HG02759 (cell line): ENCODE measurements around the gene LCN2.

Source experiments
- ATAC-seq: cut with Tn5 transposase; IDR thresholded peaks from one replicate; pipeline ENCODE4 v1.9.1; 2021; ENCODE audit warnings: mild to moderate bottlenecking, moderate library complexity; ENCODE audit not compliant: unreplicated experiment

LCN2 gene

DNA sequence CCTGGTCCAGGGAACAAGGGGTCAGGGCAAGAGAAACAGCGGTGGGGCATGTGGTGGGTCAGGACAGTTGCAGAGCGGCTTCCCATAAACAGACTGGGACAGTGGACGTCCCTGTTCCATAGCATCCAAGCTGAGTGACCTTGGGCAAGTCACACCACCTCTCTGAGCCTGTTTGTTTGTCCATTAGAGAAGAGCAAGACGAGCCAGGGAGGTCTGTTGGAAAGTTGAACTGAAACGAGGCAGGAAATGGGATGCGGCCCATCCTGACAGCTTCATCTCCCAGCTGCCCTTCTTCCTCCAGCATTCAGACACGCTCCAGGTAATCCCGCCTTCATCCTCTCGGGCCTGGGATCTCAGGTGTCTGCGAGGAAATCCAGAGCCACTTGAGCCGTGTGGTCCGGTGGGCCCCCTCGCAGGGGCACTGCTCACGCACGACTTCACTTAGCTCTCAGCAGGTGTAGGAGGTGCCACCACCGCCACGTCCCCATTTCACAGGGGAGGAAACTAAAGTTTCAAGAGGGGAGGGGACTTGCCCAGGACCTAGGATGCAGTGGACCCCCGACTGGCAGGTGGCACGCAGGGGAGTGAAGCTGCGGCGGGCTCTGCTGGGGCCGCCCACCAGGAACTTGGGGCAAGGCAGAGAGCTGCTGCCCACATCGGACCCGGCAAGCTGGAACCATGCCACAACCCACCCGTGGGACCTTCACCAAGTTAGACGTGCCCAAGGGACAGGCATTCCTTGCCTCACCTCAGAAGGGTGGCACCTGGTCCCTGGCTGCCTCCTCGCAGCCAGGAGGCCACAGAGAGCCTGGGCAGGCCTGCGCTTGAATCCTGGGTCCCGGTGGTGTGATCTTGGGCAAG lies 34.7 kb upstream of the LCN2 start:
- ATAC-seq, result no peak

DNA sequence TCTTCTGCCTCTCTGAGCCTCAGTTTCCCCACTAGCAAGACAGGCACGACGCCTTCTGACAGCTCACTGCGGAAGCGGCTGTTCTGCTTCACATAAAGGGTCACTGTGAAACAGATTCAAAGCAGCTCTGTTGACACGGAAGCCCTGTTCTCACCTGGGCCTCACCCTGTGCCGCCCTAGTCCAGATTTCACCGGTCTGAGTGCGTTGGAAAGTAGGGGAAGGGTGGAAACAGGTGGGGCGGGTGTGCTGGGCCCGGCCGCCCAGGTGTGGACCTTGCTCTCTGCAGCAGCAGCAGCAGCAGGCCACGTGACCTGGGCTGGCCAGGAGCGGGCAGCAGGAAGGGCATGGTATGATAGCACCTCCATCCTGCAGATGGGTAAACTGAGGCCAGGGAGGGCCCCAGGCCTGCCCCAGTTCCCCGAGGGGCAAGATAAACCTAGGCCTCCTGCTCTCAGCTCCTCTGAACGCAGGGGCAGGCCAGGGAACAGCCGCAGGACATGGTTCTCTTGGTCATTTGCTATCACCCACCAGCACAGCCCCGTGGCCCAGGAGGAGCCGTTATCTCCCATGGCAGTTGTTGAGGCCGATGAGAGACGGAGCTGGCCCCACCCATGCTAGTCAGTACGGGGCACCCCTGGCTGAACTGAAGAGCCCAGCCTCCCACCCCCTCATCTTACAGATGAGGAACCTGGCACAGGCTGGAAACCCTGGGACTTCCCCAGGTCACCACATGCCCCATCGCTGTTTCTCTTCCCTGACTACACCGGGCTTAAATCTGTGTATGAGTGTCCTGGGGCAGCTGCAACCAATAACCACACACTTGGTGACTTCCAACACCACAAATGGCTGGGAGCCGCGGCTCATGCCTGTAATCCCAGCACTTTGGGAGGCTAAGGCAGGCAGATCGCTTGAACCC lies 33.8 kb upstream of the LCN2 start:
- no peak for ATAC-seq

DNA sequence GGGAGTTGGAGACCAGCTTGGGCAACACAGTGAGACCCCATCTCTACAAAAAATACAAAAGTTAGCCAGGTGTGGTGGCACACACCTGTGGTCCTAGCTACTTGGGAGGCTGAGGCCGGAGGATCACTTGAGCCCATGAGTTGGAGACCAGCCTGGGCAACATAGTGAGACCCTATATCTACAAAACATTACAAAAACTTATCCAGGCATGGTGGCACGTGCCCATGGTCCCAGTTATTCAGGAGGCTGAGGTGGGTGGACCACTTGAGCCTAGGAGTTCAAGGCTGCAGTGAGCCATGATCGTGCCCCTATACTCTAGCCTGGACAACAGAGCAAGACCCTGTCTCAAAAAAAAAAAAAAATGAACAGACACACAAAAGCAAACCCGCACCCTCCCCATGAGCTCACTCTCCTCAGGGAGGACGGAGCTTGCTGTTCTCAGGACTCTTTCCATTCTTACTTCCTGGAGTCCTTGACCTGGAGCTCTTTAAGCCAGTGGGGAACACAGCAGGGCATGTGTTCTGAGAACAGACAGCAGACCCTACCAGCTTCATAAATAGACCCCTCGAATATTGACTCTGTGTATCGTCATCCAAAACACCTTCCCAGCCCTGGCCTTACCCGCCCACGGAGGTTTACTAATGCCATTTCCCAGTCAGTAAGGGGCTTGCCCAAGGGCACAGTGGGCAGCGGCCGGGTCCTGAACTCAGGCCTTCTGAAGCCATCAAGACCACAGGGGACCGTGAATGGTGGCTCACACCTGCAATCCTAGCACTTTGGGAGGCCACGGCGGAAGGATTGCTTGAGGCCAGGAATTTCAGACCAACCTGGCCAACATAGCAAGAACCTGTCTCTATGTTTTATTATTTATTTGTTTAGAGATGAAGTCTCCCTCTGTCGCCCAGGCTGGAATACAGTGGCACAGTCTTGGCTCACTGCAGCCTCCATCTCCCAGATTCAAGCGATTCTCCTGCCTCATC lies 32.9 kb upstream of the LCN2 start:
- no peak for ATAC-seq

GRCh38 chr9:128117613-128118471 lies 31.4 kb upstream of the LCN2 start:
- no peak for ATAC-seq

DNA sequence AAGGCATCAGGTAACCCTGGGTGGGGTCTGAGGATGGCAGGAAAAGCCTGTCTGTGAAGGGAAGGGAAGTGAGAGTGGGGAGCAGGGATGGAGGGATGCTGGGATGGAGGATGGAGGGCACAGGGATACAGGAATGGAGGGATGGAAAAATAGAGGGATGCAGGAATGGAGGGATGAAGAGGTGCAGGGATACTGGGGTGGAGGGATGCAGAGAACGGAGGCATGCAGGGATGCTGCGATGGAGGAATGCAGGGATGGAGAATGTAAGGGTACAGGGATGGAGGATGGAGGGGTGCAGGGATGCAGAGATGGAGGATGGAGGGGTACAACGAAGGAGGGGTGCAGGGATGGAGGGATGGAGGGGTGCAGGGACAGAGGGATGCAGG lies 30.8 kb upstream of the LCN2 start:
- no peak for ATAC-seq

DNA sequence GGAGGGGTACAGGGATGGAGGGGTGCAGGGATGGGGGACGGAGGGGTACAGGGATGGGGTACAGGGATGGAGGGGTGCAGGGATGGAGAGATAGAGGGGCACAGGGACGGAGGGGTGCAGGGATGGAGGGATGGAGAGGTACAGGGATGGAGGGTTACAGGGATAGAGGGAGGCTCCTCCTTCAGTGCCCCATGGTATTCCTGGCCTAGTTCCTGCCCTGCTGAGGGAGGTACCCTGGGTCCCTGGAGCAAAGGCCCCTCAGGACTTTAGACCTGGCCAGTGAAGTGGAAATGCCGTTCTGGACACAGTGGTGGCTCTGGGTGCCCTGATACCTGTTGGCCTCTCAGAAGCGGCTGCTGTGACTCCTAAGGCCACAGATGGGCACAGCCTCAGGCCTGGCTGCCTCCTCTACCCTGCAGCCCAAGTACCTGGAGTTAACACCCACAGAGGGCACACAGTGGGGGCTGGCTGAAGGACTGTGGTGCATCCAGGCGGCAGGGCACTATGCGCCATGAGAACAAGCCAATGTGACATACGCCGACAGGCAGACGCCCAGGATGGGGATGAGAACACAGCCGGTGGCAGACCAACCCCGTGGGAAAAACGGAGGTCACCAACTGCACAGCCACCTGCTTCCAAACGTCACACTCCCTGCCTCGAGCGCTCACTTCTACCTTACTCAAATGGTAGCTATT lies 30.1 kb upstream of the LCN2 start:
- no peak for ATAC-seq

- ATAC-seq, result no peak
Measured at GRCh38 chr9:128120061-128120740, 29.1 kb upstream of the LCN2 start.

DNA sequence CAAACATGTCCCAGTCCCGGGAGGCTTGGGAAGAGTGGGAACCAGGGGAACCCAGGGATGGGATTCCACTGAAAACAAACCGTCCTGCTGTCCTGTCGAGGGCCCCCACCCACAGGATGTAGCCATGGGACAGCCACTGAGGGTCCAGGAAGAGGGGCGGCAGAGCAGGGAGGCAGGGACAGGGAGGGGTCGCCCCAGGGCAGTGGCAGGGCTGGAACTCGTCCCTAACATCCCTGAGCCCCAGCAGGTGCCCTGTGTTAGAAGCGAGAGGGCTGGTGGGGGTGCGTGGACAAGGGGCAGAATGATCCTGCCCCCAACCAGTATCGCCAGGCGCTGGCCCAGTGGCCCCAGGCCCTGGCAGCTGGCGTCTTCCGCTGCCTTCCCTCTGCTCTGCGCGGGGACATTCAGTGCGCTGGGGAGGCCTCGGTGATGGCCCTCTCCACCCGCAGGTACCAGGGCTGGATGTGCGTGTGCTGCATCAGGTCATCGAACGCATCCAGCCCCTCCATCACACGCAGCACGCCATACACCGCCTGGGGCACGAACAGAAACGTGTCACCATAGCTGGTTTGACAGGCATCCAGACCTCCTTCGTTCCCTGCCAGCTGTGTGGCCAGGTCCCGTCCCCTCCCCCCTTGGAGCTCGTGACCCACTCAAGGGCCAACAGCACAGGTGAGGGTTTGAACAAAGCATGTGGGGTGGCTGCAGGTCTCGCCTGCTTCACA lies 28.4 kb upstream of the LCN2 start:
- ATAC-seq, result no peak

DNA sequence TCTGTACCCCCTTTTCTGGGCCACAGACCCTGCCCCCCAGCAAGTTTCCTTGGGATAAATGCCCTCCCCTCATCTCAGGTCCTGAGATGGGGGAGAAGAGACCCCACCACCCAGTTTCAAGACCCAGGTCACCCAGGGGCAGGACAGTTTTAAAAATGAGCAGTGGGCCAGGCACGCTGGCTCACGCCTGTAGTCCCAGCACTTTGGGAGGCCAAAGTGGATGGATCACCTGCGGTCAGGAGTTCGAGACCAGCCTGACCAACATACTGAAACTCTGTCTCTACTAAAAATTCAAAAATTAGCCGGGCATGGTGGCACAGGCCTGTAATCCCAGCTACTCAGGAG lies 27.8 kb upstream of the LCN2 start:
- ATAC-seq, result no peak

DNA sequence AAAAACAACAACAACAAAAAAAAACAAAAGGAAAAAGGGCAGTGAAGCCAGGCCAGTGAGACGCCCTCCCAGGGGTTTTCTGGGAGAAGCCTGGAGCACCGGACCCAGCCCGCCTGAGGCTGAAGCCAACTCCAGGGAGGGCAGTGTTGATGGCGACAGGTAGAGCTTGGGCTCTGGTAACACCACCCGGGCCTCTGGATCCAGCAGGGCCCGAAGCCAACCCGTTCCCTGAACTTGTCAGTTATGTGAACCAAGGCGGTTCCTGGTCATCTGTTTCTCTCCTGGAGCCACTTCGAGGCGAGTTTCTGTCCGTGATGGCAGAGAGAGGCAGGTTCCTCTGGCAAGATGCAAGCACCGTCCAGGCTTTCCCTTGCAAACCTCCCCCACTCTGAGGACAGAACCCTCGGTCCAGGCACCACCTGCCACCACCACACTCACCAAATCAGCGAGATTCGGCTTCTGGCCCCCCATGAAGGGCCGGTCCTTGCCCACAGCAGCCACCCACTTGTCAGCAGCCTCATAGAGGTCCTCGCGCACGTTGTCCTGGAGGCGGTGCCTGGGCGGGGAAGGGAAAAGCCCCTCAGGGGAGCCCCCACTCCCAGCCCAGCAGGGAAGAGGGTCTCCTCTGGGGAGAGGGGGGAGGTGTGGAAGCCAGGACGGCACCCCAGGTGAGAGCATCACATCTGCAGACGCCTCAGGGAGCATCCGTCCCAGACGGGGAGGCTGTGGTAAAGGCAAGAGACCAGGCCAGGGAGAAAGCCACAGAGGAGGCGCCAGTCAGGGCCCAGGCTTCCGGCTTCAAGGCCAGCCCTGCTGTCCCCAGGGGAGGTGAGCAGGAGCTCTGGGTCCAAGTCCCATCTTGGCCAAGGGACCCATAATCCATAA lies 27.1 kb upstream of the LCN2 start:
- ATAC-seq, result no peak

GRCh38 chr9:128122809-128123175 lies 26.5 kb upstream of the LCN2 start:
- no peak for ATAC-seq

GRCh38 chr9:128123451-128124080 lies 25.7 kb upstream of the LCN2 start:
- ATAC-seq, result no peak

- no peak for ATAC-seq
Measured at GRCh38 chr9:128124451-128124850, 24.8 kb upstream of the LCN2 start.

DNA sequence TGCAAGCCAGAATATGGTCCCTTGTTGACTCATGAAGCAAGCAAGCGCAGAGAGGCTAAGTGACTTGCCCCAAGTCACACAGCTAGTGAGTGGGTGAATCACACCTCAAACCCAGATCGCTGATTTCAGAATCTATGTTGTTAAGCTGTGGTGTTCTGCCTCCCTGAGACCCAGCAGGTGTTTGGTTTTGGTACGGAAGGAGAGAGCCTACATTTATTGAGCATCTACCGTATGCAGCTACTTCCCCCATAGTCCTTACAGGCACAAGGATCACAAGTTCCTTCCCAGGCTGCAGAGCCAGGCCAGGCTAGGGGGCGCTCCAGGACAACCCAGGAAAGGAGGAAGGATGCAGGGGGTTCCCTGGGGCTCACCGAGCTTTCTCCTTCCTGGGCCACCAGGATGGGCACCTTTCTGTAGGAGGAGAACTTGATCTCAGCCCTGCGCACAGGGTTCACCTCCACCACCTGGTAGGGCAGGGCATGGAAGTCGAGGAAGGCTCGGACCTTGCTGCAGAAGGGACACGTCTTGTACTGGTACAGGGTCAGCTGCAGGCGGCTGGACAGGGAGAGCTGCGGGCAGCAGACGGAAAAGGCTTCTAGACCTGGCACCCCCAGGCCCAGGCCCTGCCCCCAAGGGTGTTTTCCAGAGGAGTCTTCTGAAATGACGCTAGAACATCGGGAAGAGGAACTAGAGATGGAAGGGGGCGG lies 24.2 kb upstream of the LCN2 start:
- ATAC-seq, result no peak

DNA sequence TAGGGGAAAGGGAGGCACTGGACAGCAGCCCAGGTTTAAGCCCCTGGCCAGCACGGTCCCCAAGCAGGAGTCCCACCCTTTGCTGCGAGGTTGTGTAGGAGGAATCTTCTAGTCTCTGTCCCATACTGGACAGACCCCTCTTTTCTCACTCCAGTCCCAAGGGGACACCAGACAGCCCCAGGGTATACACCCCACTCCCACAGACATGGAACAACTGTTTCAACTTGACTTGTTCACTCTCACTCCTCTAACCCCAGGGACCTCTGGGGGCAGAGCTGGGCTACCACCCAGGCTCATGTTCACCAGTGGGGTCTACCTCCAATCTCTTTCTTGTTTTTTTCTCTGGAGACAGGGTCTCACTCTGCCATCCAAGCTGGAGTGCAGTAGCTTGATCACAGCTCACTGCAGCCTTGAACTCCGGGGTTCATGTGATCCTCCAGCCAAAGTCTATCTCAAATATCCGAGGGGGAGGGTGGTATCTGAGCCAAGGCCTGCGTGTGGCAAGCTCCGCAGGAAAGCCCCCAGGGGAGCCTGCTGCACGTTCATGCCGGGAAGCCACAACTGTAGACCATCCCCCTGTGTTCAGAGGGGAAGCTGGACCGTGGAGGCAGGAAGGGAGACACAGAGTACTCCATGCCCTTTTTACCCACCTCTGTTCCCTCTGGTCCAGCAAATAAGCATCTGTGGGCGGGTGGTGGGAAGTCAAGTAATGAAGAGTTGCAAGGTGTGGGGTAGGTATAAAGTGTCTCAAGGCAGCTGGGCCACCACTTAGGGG lies 23.5 kb upstream of the LCN2 start:
- ATAC-seq, result no peak
